ENCODE measurements around the gene DRAM2. TPM values are rescaled to one million over a fixed set of nuclear protein-coding genes. Genes with fewer than 3 reads are reported as not detected.
"Not testable (repeated sequence)": the region's sequence is repeated elsewhere in the genome, so short reads cannot be mapped to it uniquely, and the experiment has no call there.

DRAM2 gene
- total RNA-seq, 1 experiment from 2014 or later = 106 TPM

DNA sequence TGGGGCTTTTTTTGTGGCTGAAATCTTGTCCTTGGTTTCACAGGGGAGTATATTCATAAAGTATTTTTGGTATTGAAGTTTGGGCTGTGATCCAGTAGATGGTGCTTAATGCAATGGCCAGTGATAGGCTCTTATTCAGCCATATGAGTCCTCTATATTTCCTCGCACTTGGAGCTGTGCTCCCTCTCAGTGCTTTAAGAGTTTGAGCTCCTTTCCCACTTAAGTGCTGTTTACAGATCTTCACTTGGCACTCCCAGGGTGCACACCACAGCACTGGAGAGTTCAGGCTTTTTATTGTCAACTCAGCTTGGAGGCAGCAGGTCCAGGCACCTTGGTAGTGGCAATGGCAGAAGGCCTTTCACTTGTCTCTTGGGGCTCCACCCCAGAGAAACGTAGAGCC is 54.9 kb downstream of the DRAM2 start:
- no peak for DNase-seq (ENCODE audit: extremely low read depth, low read depth)

DNA sequence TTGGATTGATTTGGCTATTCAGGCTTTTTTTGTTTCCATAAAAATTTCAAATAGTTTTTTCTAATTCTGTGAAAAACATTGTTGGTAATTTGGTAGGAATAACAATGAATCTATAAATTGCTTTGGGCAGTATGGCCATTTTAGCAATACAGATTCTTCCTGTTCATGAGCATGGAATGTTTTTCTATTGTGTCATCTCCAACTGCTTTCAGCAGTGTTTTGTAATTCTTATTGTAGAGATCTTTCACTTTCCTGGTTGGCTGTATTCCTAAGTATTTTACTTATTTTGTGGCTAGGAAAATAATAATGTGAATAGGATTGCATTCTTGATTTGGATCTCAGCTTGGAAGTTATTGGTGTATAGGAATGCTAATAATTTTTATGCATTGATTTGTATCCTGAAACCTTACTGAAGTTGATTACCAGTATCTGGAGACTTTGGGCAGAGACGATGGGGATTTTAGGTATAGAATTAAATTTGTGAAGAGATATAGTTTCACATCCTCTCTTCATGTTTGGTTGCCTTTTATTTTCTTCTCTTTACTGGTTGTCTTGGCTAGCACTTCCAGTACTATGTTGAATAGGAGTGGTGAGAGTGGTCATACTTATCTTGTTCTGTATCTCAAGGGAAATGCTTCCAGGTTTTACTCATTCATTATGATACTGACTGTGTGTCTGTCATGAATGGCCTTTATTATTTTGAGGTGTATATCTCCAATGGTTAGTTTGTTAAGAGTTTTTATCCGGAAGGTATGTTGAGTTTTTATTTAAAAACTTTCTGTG is 57.3 kb downstream of the DRAM2 start:
- no peak for DNase-seq (ENCODE audit: extremely low read depth, low read depth)

DNA sequence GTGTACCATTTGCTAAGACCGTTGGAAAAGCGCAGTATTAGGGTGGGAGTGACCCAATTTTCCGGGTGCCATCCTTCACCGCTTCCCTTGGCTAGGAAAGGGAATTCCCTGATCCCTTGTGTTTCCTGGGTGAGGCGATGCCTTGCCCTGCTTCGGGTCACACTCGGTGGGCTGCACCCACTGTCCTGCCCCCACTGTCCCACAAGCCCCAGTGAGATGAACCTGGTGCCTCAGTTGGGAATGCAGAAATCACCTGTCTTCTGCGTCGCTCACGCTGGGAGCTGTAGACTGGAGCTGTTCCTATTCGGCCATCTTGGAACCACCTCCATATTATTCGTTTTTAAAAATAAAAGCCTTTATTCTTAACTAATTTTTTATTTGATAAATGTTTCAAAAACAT is 60.6 kb downstream of the DRAM2 start:
- not testable (repeated sequence) for DNase-seq (ENCODE audit: extremely low read depth, low read depth)

DNA sequence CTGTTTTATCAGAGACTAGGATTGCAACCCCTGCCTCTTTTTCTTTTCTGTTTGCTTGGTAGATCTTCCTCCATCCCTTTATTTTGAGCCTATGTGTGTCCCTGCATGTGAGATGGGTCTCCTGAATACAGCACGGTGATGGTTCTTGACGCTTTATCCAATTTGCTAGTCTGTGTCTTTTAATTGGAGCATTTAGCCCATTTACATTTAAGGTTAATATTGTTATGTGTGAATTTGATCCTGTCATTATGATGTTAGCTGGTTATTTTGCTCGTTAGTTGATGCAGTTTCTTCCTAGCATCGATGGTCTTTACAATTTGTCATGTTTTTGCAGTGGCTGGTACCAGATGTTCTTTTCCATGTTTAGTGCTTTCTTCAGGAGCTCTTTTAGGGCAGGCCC is 62.6 kb downstream of the DRAM2 start:
- not testable (repeated sequence) for DNase-seq (ENCODE audit: extremely low read depth, low read depth)

Small RNAs within 50 kb of the gene (small RNA-seq; reads per million reads assigned to genes)
- 0 reads per million in 2 experiments for gene AL355816.1

Other genes starting within 250 kb of the DRAM2 start
- 40.2 and 41.5 TPM in 2 replicates for gene LRIF1, start 176.2 kb downstream of the DRAM2 start, total RNA-seq (2014; rRNA removed; shearing (Covaris generic))
- gene CEPT1, start 130 bp upstream of the DRAM2 start, total RNA-seq (2014; rRNA removed; shearing (Covaris generic)) = 29.7 and 31.8 TPM in 2 replicates
- gene DENND2D, start 60.6 kb upstream of the DRAM2 start, total RNA-seq (2014; rRNA removed; shearing (Covaris generic)) = 0.67 and 1.3 TPM in 2 replicates
- 0.92 and 1.2 TPM in 2 replicates for gene CHI3L2, start 87.6 kb upstream of the DRAM2 start, total RNA-seq (2014; rRNA removed; shearing (Covaris generic))
- gene CHIA, start 150.8 kb upstream of the DRAM2 start, total RNA-seq (2014; rRNA removed; shearing (Covaris generic)) = not detected in 2 replicates